Activated T-cell treated with anti-CD3 and anti-CD28 coated beads for 4 hours (primary cell): ENCODE results near the gene NAPG.
A peak's percentile ranks its signal among the peaks of the same experiment; 100 is the strongest.
"Not testable (repeated sequence)": the region's sequence is repeated elsewhere in the genome, so short reads cannot be mapped to it uniquely, and the experiment has no call there.

Experiments
- DNase-seq: peaks from one replicate; pipeline ENCODE4 v3.0.0-alpha.2; 2020

Gene NAPG

DNA sequence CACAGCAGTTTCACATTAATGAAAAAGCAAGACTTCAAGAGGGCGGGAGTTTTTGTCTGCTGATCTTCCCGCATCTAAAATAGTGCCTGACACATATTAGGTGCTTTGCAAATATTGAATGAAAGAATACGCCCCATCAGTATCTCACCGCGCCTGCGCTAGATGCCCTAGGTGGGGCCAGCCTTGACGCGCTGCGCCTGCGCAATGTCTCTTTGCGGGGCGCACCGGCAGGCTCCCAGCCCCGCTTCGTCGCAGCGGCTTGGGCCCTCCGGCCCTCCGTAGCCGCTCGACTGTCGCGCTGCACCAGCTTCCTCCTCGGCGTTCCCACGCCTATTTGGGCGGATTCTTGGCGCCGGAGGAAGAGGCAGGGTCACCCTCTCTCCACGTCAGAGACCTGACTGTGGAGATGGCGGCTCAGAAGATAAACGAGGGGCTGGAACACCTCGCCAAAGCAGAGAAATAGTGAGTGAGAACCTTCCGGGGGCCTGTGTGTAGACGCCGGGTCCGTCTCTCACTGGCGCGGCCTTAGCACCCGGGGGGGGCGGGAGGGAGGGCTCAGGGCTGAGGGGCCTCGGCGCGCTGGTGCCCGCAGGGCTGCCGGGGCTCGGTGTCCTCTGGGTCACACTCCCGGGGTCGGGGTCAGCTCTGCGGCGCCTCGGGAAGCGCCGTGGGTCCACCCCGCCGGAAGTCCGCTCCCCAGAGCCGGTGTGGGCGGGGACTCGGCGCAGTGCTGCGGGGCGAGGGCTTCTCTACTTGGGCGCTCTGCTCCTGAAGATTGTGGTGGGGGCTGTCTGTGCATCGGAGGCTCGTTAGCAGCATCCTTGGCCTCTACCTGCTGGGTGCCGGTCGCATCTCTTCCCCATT lies at the start of gene NAPG:
Gene NAPG (plus strand): TSS at position 331 of the 864 bp plus-strand sequence. CDS start 76 bp downstream, at position 407.
- peak; percentile 79 for DNase-seq

GRCh38 chr18:10476338-10476791 lies 49.5 kb upstream of the NAPG start:
- DNase-seq = no peak

GRCh38 chr18:10477121-10477862 lies 48.5 kb upstream of the NAPG start:
- DNase-seq = no peak

DNA sequence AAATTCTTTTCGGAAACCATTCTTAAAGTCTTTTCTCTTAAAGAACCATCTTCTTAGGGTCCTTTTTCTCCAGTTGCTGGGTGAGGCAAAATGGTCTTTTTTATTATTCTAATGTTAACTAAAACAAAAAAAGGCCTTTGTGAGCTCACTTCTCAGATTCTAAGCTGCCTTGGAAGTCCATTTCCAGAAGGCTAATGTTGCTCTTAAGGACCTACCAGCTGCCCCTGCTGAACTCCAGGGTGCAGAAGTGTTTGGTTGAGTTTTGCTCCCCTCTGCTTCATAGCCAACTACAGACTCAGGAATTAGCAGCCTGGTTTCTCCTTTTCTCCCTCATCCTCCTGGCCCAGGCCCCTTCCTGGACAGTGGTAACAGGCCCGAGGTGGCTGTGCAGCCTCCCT lies 48.0 kb upstream of the NAPG start:
- no peak for DNase-seq

GRCh38 chr18:10481831-10482230 lies 44.0 kb upstream of the NAPG start:
- no peak for DNase-seq

DNA sequence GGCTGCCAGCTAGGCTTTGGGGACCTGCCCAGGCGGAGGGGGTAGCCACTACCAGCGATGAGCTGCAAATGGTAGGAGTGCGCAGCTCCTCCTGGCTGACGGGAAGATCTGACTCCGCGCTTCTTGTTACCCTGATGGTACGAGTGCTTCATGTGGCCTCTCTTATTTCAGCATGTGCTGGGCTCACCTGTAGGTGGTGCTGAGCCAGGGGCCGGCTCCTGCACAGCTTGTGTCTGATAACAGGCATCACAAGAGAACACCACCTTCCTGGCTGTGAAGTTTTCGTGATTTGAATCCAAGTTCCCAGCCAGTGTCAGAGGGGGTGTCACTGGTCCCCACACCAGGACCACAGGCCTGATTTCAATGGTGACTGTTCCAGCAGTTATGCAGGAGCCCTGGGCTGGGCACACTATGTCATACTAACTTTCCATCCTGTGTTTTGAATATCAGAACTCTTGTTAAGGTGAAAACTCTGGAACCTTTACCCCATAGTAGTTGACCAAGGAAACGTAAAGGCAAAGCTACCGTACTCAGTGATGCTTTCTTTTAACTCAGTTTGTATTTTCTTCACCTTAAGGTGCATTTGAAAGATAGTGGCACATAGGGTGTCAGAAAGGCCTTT lies 43.4 kb upstream of the NAPG start:
- DNase-seq = no peak

- no peak for DNase-seq
Observed at GRCh38 chr18:10482985-10483949, 42.6 kb upstream of the NAPG start.

- DNase-seq = no peak
Observed at GRCh38 chr18:10485475-10485874, 40.4 kb upstream of the NAPG start.

- no peak for DNase-seq
Observed at GRCh38 chr18:10486362-10486761, 39.5 kb upstream of the NAPG start.

GRCh38 chr18:10487154-10487553 lies 38.7 kb upstream of the NAPG start:
- no peak for DNase-seq

DNA sequence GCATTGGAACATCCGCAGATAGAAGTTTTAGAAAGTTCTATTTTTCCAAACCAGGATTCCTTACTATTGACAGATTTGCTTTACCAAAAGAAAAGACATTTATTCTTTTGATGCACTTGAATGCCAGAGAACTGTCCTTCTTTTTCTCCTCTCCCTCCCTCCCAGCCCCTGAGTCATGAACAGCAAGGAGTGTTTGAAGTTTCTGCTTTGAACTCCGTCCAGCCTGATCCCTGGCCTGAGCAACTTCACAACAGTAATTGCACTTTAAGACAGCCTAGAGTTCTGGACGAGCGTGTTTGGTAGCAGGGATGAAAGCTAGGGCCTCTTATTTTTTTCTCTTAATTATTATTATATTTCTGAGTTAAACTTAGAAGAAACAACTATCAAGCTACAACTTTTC lies 37.8 kb upstream of the NAPG start:
- DNase-seq = no peak

DNA sequence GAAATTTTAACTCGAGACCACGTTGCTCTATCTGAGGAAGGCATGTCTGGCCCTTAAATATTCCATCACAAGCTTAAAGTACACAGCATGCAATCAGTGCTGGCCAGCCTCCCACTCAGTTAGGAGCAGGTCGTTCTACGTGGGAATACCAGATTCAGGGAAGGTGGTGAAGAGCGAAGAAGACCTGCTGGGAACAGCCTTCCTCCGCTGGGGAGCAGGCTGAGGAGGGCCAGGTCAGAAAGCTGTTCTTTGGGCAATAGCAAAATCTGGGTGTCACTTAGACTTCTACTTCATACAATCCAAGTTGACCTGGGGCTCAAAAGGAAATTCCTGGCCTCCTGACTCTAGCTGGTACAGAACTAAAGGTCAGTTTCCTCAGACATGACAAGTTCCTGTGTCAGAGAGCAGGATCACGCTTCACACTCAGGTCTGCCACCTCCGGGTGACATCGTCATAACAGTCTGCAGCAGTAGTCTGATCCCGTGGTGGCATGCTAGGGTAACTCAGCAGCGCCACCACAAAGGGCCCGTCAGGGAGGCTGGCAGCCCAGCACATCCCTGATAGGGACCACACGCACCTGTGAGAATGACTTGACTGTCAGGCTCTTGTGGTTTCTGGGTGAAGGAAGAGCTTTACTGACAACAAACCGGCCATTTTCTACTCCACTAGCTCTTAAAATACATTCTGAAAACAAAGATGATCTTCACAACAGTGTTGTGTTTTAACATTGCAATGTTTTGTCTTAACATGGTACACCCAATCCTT lies 35.2 kb upstream of the NAPG start:
- DNase-seq = peak; percentile 34

DNA sequence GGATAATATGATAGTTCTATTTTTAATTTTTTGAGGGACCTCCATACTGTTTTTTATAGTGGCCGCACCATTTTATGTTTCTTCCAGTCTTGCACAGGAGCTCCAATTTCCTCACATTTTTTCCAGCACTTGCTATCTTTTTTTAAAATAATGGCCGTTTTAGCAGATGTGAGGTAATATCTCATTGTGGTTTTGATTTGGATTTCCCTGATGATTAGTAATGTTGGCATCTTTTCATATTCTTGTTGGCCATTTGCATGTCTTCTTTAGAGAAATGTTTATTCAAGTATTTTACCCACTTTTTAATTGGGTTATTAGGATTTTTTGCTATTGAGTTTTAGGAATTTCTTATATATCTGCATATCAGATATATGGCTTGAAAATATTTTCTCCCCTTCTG lies 29.9 kb upstream of the NAPG start:
- DNase-seq = no peak

GRCh38 chr18:10497206-10497749 lies 28.5 kb upstream of the NAPG start:
- no peak for DNase-seq

DNA sequence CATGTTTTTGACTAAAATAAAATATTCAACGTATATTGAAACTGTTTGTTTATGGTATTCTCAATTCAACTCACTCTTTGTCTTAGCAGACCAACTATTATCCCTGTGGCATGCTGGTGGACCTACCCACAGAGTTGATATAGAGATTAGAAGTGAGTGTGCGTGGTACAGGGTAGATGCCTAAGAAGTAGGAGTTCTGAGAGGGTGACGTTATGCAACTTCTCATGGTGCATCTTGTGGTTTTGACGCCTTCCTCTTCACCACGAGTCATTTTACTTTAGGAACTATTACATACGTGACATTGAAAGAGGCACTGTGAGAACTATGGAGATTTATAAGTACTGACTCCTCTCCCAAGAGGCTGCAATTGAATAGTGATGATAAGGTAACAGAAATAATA lies 26.6 kb upstream of the NAPG start:
- no peak for DNase-seq

DNA sequence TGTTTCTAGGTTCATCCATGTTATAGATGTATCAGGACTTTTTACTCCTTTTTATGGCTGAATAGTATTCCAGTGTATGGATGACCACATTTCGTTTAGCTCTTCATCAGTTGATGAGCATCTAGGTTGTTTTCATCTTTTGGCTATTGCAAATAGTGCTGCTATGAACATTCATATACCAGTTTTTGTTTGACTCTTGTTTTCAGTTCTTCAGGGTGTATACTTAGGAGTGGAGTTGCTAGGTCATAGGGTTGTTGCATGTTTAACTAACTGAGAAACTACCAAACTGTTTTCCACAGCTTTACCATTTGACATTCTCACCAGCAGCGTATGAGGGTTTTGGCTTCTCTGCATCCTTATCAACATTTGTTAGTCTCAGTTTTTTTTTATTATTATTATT lies 25.8 kb upstream of the NAPG start:
- DNase-seq = no peak

DNA sequence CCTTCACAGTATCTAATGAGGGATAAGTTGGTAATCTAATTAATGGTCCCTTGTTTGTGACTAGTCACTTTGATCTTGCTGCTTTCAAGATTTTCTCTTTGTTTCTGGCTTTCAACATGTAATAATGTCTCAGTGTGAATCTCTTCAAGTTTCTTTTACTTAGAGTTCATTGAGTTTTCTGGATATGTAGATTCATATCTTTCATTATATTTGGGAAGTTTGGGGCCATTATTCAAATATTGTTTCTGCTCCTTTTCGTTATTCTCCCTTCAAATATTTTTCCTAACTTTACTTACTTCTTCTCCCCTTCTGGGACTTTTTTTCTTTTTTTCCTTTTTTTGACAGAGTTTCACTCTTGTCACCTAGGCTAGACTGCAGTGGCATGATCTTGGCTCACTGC lies 21.1 kb upstream of the NAPG start:
- no peak for DNase-seq

DNA sequence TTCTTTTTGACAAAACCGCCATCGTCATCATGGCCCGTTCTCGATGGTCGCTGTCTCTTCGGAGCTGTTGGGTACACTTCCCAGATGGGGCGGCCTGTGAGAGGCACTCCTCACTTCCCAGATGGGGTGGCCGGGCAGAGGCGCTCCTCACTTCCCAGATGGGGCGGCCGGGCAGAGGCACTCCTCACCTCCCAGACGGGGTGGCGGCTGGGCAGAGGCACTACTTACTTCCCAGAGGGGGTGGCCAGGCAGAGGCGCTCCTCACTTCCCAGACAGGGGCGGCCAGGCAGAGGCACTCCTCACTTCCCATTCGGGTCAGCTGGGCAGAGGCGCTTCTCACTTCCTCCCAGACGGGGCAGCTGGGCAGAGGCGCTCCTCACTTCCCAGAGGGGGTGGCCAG lies 19.9 kb upstream of the NAPG start:
- DNase-seq = not testable (repeated sequence)

DNA sequence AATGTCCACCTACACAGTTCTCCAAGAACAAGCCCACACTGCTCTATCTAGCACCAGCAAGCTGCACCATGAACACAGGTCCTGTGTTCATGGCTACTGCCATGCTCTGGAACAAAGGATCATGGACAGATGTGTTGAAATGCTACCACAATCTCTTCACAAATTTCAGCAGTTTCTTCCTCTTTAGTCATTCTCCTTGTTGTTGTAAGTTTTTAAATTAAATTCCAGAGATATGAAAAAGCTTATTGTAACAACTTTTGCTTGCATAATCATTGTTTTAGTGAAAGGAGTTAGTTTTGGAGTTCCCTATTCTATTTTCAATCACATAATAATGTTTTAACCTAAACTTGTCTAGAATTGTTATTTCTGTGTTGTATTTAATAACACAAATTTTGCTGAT lies 17.2 kb upstream of the NAPG start:
- DNase-seq = no peak

DNA sequence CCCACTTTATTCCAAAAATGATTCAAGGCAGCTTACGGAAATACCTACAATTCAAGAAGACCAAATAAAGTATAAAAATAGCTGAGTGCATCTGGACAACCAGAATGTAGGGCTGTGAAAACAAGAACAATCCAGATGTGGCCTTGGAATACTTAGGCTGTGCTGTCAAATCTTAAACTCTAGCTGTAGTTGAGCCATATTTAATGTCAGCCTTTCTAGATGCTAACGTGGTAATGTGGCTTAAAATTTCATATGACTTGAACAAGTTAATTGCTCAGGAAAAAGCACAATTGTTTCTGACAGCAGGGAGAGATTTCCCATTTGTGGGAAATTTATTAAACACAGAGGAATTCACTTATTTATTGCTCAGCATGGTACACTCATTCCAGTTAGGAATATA lies 14.6 kb upstream of the NAPG start:
- DNase-seq = no peak

DNA sequence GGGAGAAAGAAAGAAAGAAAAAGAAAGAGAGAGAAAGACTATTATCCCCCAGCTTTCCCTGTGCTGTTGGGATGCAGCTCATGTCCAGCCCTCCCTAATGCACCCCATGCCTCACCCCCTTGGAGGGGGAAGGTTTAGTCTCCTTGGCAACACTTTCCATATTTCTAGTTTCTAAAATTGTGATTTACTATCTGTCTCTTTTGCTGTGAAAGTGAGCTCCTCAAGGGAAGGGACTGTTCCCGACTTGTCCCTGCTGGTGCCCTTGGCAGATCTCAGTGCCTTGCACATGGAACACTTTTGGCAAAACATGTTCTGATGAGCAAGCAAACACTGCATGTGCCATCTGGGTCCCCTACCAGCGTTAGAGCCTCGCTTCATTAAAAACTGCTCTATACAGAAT lies 11.7 kb upstream of the NAPG start:
- no peak for DNase-seq
